WERI-Rb-1 (cell line): ENCODE data around the gene ACAD10.

Experiments used
- DNase-seq: peaks from one replicate; pipeline ENCODE4 v3.0.0-alpha.2; 2020
- H3K27ac ChIP-seq: fragments of 250-450 bp; sonication (Bioruptor Pico); 2 replicates; pipeline ENCODE4 v1.5.1; 2020; ENCODE audit warnings: mild to moderate bottlenecking, moderate library complexity
- H3K27me3 ChIP-seq: fragments of 250-450 bp; sonication (Bioruptor Pico); 2 replicates; pipeline ENCODE4 v1.5.1; 2021; ENCODE audit warnings: mild to moderate bottlenecking, low read depth, moderate library complexity; ENCODE audit not compliant: insufficient read depth, severe bottlenecking
- H3K36me3 ChIP-seq: fragments of 250-450 bp; sonication (Bioruptor Pico); 2 replicates; pipeline ENCODE4 v1.5.1; 2020; ENCODE audit warnings: mild to moderate bottlenecking, moderate library complexity
- H3K4me3 ChIP-seq: 2 replicates; pipeline ENCODE4 v1.5.1; 2011; ENCODE audit warnings: low read depth, mild to moderate bottlenecking, control low read depth, low read length
- H3K9me3 ChIP-seq: fragments of 250-450 bp; sonication (Bioruptor Pico); 2 replicates; pipeline ENCODE4 v1.5.1; 2021; ENCODE audit warnings: mild to moderate bottlenecking, moderate library complexity; ENCODE audit not compliant: severe bottlenecking
- CTCF ChIP-seq: IDR thresholded peaks from 2 replicates; pipeline ENCODE4 v1.5.1; 2011; ENCODE audit warnings: low read depth, mild to moderate bottlenecking, control low read depth, inconsistent platforms, low read length

The ACAD10 gene

DNA sequence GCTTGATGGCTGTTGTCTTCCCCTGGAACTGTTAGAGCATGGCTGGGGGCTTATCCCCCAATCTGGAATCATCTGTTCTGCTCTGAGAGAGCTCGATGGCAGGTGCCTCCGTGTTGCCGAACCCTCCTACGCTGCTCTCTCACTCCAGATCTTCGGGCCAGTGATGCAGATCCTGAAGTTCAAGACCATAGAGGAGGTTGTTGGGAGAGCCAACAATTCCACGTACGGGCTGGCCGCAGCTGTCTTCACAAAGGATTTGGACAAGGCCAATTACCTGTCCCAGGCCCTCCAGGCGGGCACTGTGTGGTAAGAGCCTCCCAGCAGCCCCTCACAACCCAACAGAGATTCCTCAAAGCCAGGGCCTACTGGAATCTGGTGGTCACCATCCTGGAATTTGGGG, 113.9 kb downstream of the ACAD10 start:
- H3K27ac ChIP-seq, result no peak overlapping the region
- H3K36me3 ChIP-seq, result no peaks in the 10 kb centered on the region
- H3K9me3 ChIP-seq, result no peaks in the 10 kb centered on the region
- DNase-seq, result no peak
- no peaks in the 10 kb centered on the region for H3K27me3 ChIP-seq
- no peak overlapping the region for H3K4me3 ChIP-seq
- no peak for TF ChIP-seq CTCF

DNA sequence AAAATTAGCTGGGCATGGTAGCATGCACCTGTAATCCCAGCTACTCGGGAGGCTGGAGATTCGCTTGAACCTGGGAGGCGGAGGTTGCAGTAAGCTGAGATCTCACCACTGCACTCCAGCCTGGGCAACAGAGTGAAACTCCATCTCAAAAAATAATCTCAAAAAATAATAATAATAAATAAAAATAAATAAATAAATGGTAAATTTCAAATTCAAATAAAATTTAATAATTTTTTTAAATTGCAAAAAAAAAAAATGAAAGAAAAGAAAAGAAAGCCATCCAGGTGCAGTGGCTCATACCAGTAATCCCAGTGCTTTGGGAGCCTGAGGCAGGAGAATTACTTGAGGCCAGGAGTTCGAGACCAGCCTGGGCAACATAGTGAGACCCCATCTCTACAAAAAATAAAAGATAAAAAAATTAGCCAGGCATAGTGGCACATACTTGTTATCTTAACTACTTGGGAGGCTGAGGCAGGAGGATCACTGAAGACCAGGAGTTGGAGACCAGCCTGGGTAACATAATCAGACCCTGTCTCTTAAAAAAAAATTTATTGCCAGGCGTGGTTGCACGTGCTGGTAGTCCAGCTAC, 117.3 kb downstream of the ACAD10 start:
- DNase-seq, result no peak
- H3K9me3 ChIP-seq, result no peaks in the 10 kb centered on the region
- no peak for TF ChIP-seq CTCF
- no peak overlapping the region for H3K4me3 ChIP-seq
- no peaks in the 10 kb centered on the region for H3K27me3 ChIP-seq
- no peaks in the 10 kb centered on the region for H3K36me3 ChIP-seq
- H3K27ac ChIP-seq, result no peak overlapping the region

DNA sequence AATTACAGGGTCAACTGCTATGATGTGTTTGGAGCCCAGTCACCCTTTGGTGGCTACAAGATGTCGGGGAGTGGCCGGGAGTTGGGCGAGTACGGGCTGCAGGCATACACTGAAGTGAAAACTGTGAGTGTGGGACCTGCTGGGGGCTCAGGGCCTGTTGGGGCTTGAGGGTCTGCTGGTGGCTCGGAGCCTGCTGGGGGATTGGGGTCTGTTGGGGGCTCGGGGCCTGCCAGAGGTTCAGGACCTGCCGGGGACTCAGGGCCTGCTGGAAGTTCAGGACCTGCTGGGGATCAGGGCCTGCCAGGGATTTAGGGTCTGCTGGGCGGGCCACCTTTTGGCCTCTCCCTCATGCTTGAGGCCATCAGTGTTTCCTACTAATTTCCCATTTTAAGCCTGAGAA, 118.0 kb downstream of the ACAD10 start:
- H3K4me3 ChIP-seq, result no peak overlapping the region
- H3K27me3 ChIP-seq, result no peaks in the 10 kb centered on the region
- no peaks in the 10 kb centered on the region for H3K9me3 ChIP-seq
- H3K27ac ChIP-seq, result no peak overlapping the region
- no peak for DNase-seq
- no peak for TF ChIP-seq CTCF
- no peaks in the 10 kb centered on the region for H3K36me3 ChIP-seq

- Histone ChIP-seq H3K36me3 (no peaks in the 10 kb centered on the region), H3K9me3 (no peaks in the 10 kb centered on the region), H3K27ac (no peak overlapping the region), H3K27me3 (no peaks in the 10 kb centered on the region), H3K4me3 (no peak overlapping the region)
- no peak for TF ChIP-seq CTCF
- no peak for DNase-seq
Measured at GRCh38 chr12:111806304-111806703, 120.5 kb downstream of the ACAD10 start.
